ENCODE data around the gene PSD2.

- TF ChIP-seq, protein P1, sequence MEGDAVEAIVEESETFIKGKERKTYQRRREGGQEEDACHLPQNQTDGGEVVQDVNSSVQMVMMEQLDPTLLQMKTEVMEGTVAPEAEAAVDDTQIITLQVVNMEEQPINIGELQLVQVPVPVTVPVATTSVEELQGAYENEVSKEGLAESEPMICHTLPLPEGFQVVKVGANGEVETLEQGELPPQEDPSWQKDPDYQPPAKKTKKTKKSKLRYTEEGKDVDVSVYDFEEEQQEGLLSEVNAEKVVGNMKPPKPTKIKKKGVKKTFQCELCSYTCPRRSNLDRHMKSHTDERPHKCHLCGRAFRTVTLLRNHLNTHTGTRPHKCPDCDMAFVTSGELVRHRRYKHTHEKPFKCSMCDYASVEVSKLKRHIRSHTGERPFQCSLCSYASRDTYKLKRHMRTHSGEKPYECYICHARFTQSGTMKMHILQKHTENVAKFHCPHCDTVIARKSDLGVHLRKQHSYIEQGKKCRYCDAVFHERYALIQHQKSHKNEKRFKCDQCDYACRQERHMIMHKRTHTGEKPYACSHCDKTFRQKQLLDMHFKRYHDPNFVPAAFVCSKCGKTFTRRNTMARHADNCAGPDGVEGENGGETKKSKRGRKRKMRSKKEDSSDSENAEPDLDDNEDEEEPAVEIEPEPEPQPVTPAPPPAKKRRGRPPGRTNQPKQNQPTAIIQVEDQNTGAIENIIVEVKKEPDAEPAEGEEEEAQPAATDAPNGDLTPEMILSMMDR (IDR thresholded peaks at IDR 0.05; ENCODE audit: insufficient read depth, low read depth, low read length): no peak
- no peak for TF ChIP-seq EZH2 (IDR thresholded peaks at IDR 0.05; ENCODE audit: insufficient read depth, low read length)
Measured at GRCh38 chr5:139851558-139851957, 56.0 kb downstream of the PSD2 start.

Measured in astrocyte (in vitro differentiated cells and primary cell).